Endothelial cell of umbilical vein (primary cell): ENCODE results near the gene EPB41L4B. TPM values are rescaled to one million over a fixed set of nuclear protein-coding genes. Genes with fewer than 3 reads are reported as not detected.

Source experiments
- BruUV-seq: library from RNA; stranded (reverse); fragments of 400-500 nt; replicated peaks from 2 replicates; lab custom pipeline; 2021; lab: Mats Ljungman, UMichigan
- CTCF ChIA-PET: fragments of 300-600, 350-600 bp; sonication (Branson Sonifier 250); formaldehyde crosslinking; loops from one replicate; lab custom pipeline; 2021; ENCODE audit warnings: antibody characterized with exemption, inconsistent platforms; lab: Charles Lee
- POLR2A ChIA-PET: fragments of 300-600, 350-600 bp; sonication (Branson Sonifier 250); formaldehyde crosslinking; loops from one replicate; lab custom pipeline; 2021; ENCODE audit warnings: antibody characterized with exemption, inconsistent platforms; lab: Charles Lee
- DNase-seq: peaks from one replicate; pipeline ENCODE4 v3.0.0-alpha.2; 2011; ENCODE audit warnings: low read depth, low spot score
- FAIRE-seq: peaks from 2 replicates; lab custom pipeline; 2011; peaks lifted over from hg19 to GRCh38; lab: Jason Lieb, UNC
- H2AFZ ChIP-seq: 2 replicates; pipeline ENCODE4 v1.6.0; 2012; ENCODE audit warnings: low read depth, low read length, control low read depth, inconsistent platforms
- H3K27ac ChIP-seq: 2 replicates; pipeline ENCODE4 v1.5.1; 2011; ENCODE audit warnings: low read depth, mild to moderate bottlenecking, control low read depth, low read length, moderate library complexity; ENCODE audit not compliant: insufficient read depth
- H3K27me3 ChIP-seq, 2 experiments: 2 replicates each; pipeline versions ENCODE4 v1.6.0 to v1.6.1; 2011; ENCODE audit warnings: low read length in 2 of 2, mixed read lengths in 1 of 2; ENCODE audit not compliant: control insufficient read depth in 2 of 2, insufficient read depth in 2 of 2
- H3K36me3 ChIP-seq, 2 experiments: 2 replicates in 1 of 2; 3 replicates in 1 of 2; pipeline ENCODE4 v1.5.1; 2011; ENCODE audit warnings: low read length in 2 of 2, mild to moderate bottlenecking in 1 of 2, moderate library complexity in 1 of 2; ENCODE audit not compliant: control insufficient read depth in 2 of 2, insufficient read depth in 2 of 2; ENCODE audit errors: extremely low read depth in 1 of 2
- H3K4me1 ChIP-seq: 3 replicates; pipeline ENCODE4 v1.5.1; 2011; ENCODE audit warnings: mild to moderate bottlenecking, low read length; ENCODE audit not compliant: control insufficient read depth, insufficient read depth; ENCODE audit errors: extremely low read depth
- H3K4me2 ChIP-seq: 2 replicates; pipeline ENCODE4 v1.6.1; 2011; ENCODE audit warnings: low read length, control low read depth, mixed read lengths; ENCODE audit not compliant: insufficient read depth
- H3K4me3 ChIP-seq, 3 experiments: fragments of 200-600 bp in 1 of 3; sonication (generic), shearing (Covaris generic) in 1 of 3; replicated peaks in 1 of 3; 2 replicates each; pipeline ENCODE4 v1.5.1; 2011 to 2016; ENCODE audit warnings: control low read depth in 3 of 3, low read length in 3 of 3, mild to moderate bottlenecking in 2 of 3, inconsistent platforms in 1 of 3, low read depth in 1 of 3, moderate library complexity in 1 of 3; ENCODE audit not compliant: insufficient read depth in 1 of 3
- H3K79me2 ChIP-seq: 2 replicates; pipeline ENCODE4 v1.6.0; 2012; ENCODE audit warnings: low read length, inconsistent platforms; ENCODE audit not compliant: control insufficient read depth, insufficient read depth
- H3K9ac ChIP-seq: replicated peaks from 2 replicates; pipeline ENCODE3; 2011; ENCODE audit warnings: low read length, control low read depth; ENCODE audit not compliant: insufficient read depth; ENCODE audit errors: extremely low read depth
- H3K9me1 ChIP-seq: replicated peaks from 3 replicates; pipeline ENCODE4 v1.6.0; 2011; ENCODE audit warnings: mild to moderate bottlenecking, low read length; ENCODE audit not compliant: control insufficient read depth, insufficient read depth; ENCODE audit errors: extremely low read depth
- H3K9me3 ChIP-seq: replicated peaks from 2 replicates; pipeline ENCODE4 v1.5.1; 2012; ENCODE audit warnings: low read length, inconsistent platforms; ENCODE audit not compliant: control insufficient read depth, insufficient read depth
- H4K20me1 ChIP-seq: replicated peaks from 2 replicates; pipeline ENCODE3; 2011; ENCODE audit warnings: mild to moderate bottlenecking, low read length; ENCODE audit not compliant: control insufficient read depth, insufficient read depth; ENCODE audit errors: extremely low read depth
- CTCF ChIP-seq, 2 donors: IDR thresholded peaks; 1 replicate in 1 of 2; 2 replicates in 1 of 2; pipeline ENCODE4 v1.5.1; 2011; ENCODE audit warnings: low read length in 2 of 2, mild to moderate bottlenecking in 2 of 2, moderate library complexity in 2 of 2, control low read depth in 1 of 2, inconsistent platforms in 1 of 2, low read depth in 1 of 2; ENCODE audit not compliant: insufficient read depth in 1 of 2; ENCODE audit errors: extremely low read depth in 1 of 2
- EZH2 ChIP-seq: IDR thresholded peaks from 2 replicates; pipeline ENCODE4 v1.6.1; 2012; ENCODE audit warnings: borderline replicate concordance, low read depth, mild to moderate bottlenecking, moderate library complexity, low read length, inconsistent platforms; ENCODE audit not compliant: severe bottlenecking
- FOS ChIP-seq: IDR thresholded peaks from 2 replicates; pipeline ENCODE4 v1.6.1; 2011; ENCODE audit warnings: mild to moderate bottlenecking, low read length, moderate library complexity, borderline replicate concordance; ENCODE audit not compliant: insufficient read depth
- GATA2 ChIP-seq: IDR thresholded peaks from 2 replicates; pipeline ENCODE4 v1.7.0; 2011; ENCODE audit warnings: low read depth, mild to moderate bottlenecking, moderate library complexity, mixed read lengths, low read length; ENCODE audit not compliant: insufficient read length, insufficient read depth
- JUN ChIP-seq: IDR thresholded peaks from 2 replicates; pipeline ENCODE4 v1.6.1; 2011; ENCODE audit warnings: borderline replicate concordance, low read depth; ENCODE audit not compliant: insufficient read length, insufficient read depth
- MAX ChIP-seq: IDR thresholded peaks from 2 replicates; pipeline ENCODE4 v1.6.1; 2011; ENCODE audit not compliant: insufficient read depth, insufficient read length
- MYC ChIP-seq: IDR thresholded peaks from one replicate; pipeline ENCODE4 v1.6.1; 2011; ENCODE audit warnings: mild to moderate bottlenecking, low read depth, low read length
- POLR2A ChIP-seq: IDR thresholded peaks from 2 replicates; pipeline ENCODE4 v1.6.1; 2012; ENCODE audit warnings: low read depth, mild to moderate bottlenecking, control low read depth, low read length
- POLR2AphosphoS5 ChIP-seq: IDR thresholded peaks from 2 replicates; pipeline ENCODE4 v1.6.1; 2012; ENCODE audit warnings: low read depth, mild to moderate bottlenecking, control low read depth, low read length, moderate library complexity; ENCODE audit not compliant: insufficient read depth
- dilution Hi-C: fragments of 300-500 bp; cut with MboI; formaldehyde crosslinking; loops from one replicate; pipeline ENCODE4 v1.15.0; 2019; ENCODE audit warnings: low sequenced_read_pairs; ENCODE audit not compliant: extremely low pct_ligation_motif_present
- intact Hi-C: fragments of 100-400 bp; cut with micrococcal nuclease; formaldehyde crosslinking; loops from one replicate; pipeline ENCODE4 v1.10.0; 2022
- polyA plus RNA-seq, 4 experiments: library from polyadenylated mRNA; depleted of rRNA in 3 of 4; stranded (reverse) in 3 of 4; unstranded in 1 of 4; fragments of >200 nt; gene quantifications; 2 replicates each; pipeline versions ENCODE4 v1.2.1 to v1.2.3, GENCODE V29; 2011 to 2012; ENCODE audit warnings: missing spikeins in 1 of 4
- total RNA-seq: library from RNA; stranded (reverse); gene quantifications from 2 replicates; pipeline ENCODE4 v1.2.3, GENCODE V29; 2021

Gene EPB41L4B
- total and polyA plus RNA-seq, 2 donors (not counting 3 experiments of a cell fraction or from before 2014, with no cell fraction given), result 0.10 to 0.15 TPM

- H3K4me3 ChIP-seq, result no peak overlapping the region
- no peak for FAIRE-seq
- H4K20me1 ChIP-seq, result no peaks in the 10 kb centered on the region
- ChIA-PET POLR2A (no interaction called here), CTCF (no interaction called here)
- no peaks in the 10 kb centered on the region for H3K9me1 ChIP-seq
- H3K9ac ChIP-seq, result no peak overlapping the region
- no TSS peak for BruUV-seq
- H3K27ac ChIP-seq, result no peak overlapping the region
- DNase-seq, result no peak
- H3K79me2 ChIP-seq, result no peaks in the 10 kb centered on the region
- dilution Hi-C loops, result no loop called here
- intact Hi-C loops, result no loop called here
- no peaks in the 10 kb centered on the region for H3K36me3 ChIP-seq
- H3K4me2 ChIP-seq, result no peak overlapping the region
- H2AFZ ChIP-seq, result no peak overlapping the region
- TF ChIP-seq MYC, result no peak
- TF ChIP-seq POLR2A, result no peak
- TF ChIP-seq FOS, result no peak
- no peak for TF ChIP-seq GATA2
- TF ChIP-seq POLR2AphosphoS5, result no peak
- TF ChIP-seq MAX, result no peak
- no peak for TF ChIP-seq JUN
- no peak for TF ChIP-seq CTCF (IDR thresholded peaks at IDR 0.05; ENCODE audit: extremely low read depth in 1 of 2, insufficient read depth in 1 of 2, low read depth in 1 of 2, low read length in 2 of 2)
- no peak for TF ChIP-seq EZH2
- no peaks in the 10 kb centered on the region for H3K9me3 ChIP-seq
- no peaks in the 10 kb centered on the region for H3K27me3 ChIP-seq
- no peaks in the 10 kb centered on the region for H3K4me1 ChIP-seq
Observed at GRCh38 chr9:109302606-109303005, 18.3 kb downstream of the EPB41L4B start.
